Measurements from ENCODE around the gene SCARF1. TPM values are rescaled to one million over a fixed set of nuclear protein-coding genes. Genes with fewer than 3 reads are reported as not detected.

SCARF1 gene
- total RNA-seq, 4 donors from 2014 or later = 4.9 to 10.0 (median 9.1) TPM

- WGBS, 2 donors = 69% methylated on average over 31 to 32 of the region's 35 CpGs
- TF ChIP-seq CTCF (IDR thresholded peaks at IDR 0.05) = no peak
- TF ChIP-seq POLR2A (IDR thresholded peaks at IDR 0.05) = no peak
- intact Hi-C loops (cut with DNase I; ENCODE audit: low total_unique reads) = no loop called here
- no peak overlapping the region for H3K4me3 ChIP-seq (ENCODE audit: low read depth, poor library complexity, severe bottlenecking)
- DNase-seq (ENCODE audit: low spot score in 2 of 2) = no peak
These were observed 40.6 kb downstream of the SCARF1 start for GRCh38 chr17:1604831-1605528.

- intact Hi-C loops (cut with DNase I; ENCODE audit: low total_unique reads) = no loop called here
- 98 to 99% methylated on average over 14 of the region's 14 CpGs for WGBS, 2 donors
- H3K4me3 ChIP-seq (ENCODE audit: low read depth, poor library complexity, severe bottlenecking) = no peak overlapping the region
- no peak for TF ChIP-seq POLR2A (IDR thresholded peaks at IDR 0.05)
- TF ChIP-seq CTCF (IDR thresholded peaks at IDR 0.05) = no peak
- no peak for DNase-seq (ENCODE audit: low spot score in 2 of 2)
These were observed 44.0 kb downstream of the SCARF1 start for GRCh38 chr17:1601571-1601970.

GRCh38 chr17:1598399-1599095 is 47.0 kb downstream of the SCARF1 start:
- no peak for TF ChIP-seq POLR2A (IDR thresholded peaks at IDR 0.05)
- WGBS, 2 donors = 92% methylated on average over 8 of the region's 8 CpGs
- DNase-seq (ENCODE audit: low spot score in 2 of 2) = no peak
- intact Hi-C loops (cut with DNase I; ENCODE audit: low total_unique reads) = no loop called here
- H3K4me3 ChIP-seq (ENCODE audit: low read depth, poor library complexity, severe bottlenecking) = no peak overlapping the region

- DNase-seq (ENCODE audit: low spot score in 2 of 2) = no peak
- 85 to 87% methylated on average over 14 of the region's 14 CpGs for WGBS, 2 donors
- TF ChIP-seq CTCF (IDR thresholded peaks at IDR 0.05) (no peak), POLR2A (IDR thresholded peaks at IDR 0.05) (no peak)
- intact Hi-C loops (cut with DNase I; ENCODE audit: low total_unique reads) = no loop called here
- no peak overlapping the region for H3K4me3 ChIP-seq (ENCODE audit: low read depth, poor library complexity, severe bottlenecking)
These were observed 47.6 kb downstream of the SCARF1 start for GRCh38 chr17:1597861-1598342.

- TF ChIP-seq CTCF (IDR thresholded peaks at IDR 0.05) (no peak), POLR2A (IDR thresholded peaks at IDR 0.05) (no peak)
- DNase-seq (ENCODE audit: low spot score in 2 of 2) = no peak
- no peak overlapping the region for H3K4me3 ChIP-seq (ENCODE audit: low read depth, poor library complexity, severe bottlenecking)
- intact Hi-C loops (cut with DNase I; ENCODE audit: low total_unique reads) = no loop called here
- WGBS, 2 donors = 84 to 90% methylated on average over 5 of the region's 5 CpGs
These were observed 52.0 kb downstream of the SCARF1 start for GRCh38 chr17:1593630-1593931.

GRCh38 chr17:1592751-1593629 is 52.5 kb downstream of the SCARF1 start:
- H3K4me3 ChIP-seq (ENCODE audit: low read depth, poor library complexity, severe bottlenecking) = no peak overlapping the region
- no peak for DNase-seq (ENCODE audit: low spot score in 2 of 2)
- 77 to 79% methylated on average over 25 of the region's 25 CpGs for WGBS, 2 donors
- intact Hi-C loops (cut with DNase I; ENCODE audit: low total_unique reads) = no loop called here
- TF ChIP-seq POLR2A (IDR thresholded peaks at IDR 0.05) = no peak
- no peak for TF ChIP-seq CTCF (IDR thresholded peaks at IDR 0.05)
